DND-41 (cell line): ENCODE results near the gene ELAVL2.

Experiments
- ATAC-seq: fragments of 200-7000 bp; cut with Tn5 transposase; 3 replicates; pipeline ENCODE4 v1.9.1; 2021; ENCODE audit warnings: low read depth; ENCODE audit not compliant: insufficient read depth
- DNase-seq: peaks from one replicate; pipeline ENCODE4 v3.0.0-alpha.2; 2020
- H2AFZ ChIP-seq: 2 replicates; pipeline ENCODE4 v1.6.0; 2012; ENCODE audit warnings: low read depth, low read length
- H3K27ac ChIP-seq: 2 replicates; pipeline ENCODE4 v1.5.1; 2012; ENCODE audit warnings: low read length, inconsistent platforms
- H3K27me3 ChIP-seq: fragments of 200-600 bp; sonication (generic); 2 replicates; pipeline ENCODE4 v1.6.0; 2012; ENCODE audit warnings: low read length, mild to moderate bottlenecking, inconsistent platforms; ENCODE audit not compliant: insufficient read depth, poor library complexity
- H3K36me3 ChIP-seq: 2 replicates; pipeline ENCODE4 v1.5.1; 2012; ENCODE audit warnings: low read length, inconsistent platforms; ENCODE audit not compliant: insufficient read depth
- H3K4me1 ChIP-seq: 2 replicates; pipeline ENCODE4 v1.5.1; 2012; ENCODE audit warnings: mild to moderate bottlenecking, low read length; ENCODE audit not compliant: insufficient read depth
- H3K4me2 ChIP-seq: 2 replicates; pipeline ENCODE4 v1.6.0; 2012; ENCODE audit warnings: mild to moderate bottlenecking, moderate library complexity, low read length, inconsistent platforms; ENCODE audit not compliant: insufficient read depth
- H3K4me3 ChIP-seq, 2 experiments: fragments of 200-600 bp in 1 of 2; shearing (Covaris generic) in 1 of 2; 2 replicates each; pipeline ENCODE4 v1.5.1; 2012 to 2016; ENCODE audit warnings: inconsistent platforms in 2 of 2, low read length in 2 of 2, mild to moderate bottlenecking in 2 of 2, low read depth in 1 of 2, moderate library complexity in 1 of 2
- H3K79me2 ChIP-seq: 2 replicates; pipeline ENCODE4 v1.6.0; 2012; ENCODE audit warnings: low read length, inconsistent platforms; ENCODE audit not compliant: insufficient read depth
- H3K9ac ChIP-seq: 2 replicates; pipeline ENCODE4 v1.6.0; 2012; ENCODE audit warnings: low read depth, mild to moderate bottlenecking, inconsistent platforms, low read length, moderate library complexity
- H3K9me3 ChIP-seq: 2 replicates; pipeline ENCODE4 v1.5.1; 2012; ENCODE audit warnings: low read length, moderate library complexity, mild to moderate bottlenecking, inconsistent platforms; ENCODE audit not compliant: insufficient read depth, severe bottlenecking
- H4K20me1 ChIP-seq: 2 replicates; pipeline ENCODE4 v1.6.0; 2012; ENCODE audit warnings: low read length; ENCODE audit not compliant: insufficient read depth
- EZH2 ChIP-seq: IDR thresholded peaks from 3 replicates; pipeline ENCODE4 v1.6.1; 2012; ENCODE audit warnings: borderline replicate concordance, low read depth, mild to moderate bottlenecking, moderate library complexity, low read length, inconsistent platforms; ENCODE audit not compliant: severe bottlenecking
- TF ChIP-seq, protein P1 (sequence below): IDR thresholded peaks from 2 replicates; pipeline ENCODE4 v1.5.1; 2012; ENCODE audit warnings: borderline replicate concordance, low read length, moderate library complexity, mild to moderate bottlenecking; ENCODE audit not compliant: poor library complexity, severe bottlenecking; ENCODE audit errors: extremely low read depth

Gene ELAVL2

DNA sequence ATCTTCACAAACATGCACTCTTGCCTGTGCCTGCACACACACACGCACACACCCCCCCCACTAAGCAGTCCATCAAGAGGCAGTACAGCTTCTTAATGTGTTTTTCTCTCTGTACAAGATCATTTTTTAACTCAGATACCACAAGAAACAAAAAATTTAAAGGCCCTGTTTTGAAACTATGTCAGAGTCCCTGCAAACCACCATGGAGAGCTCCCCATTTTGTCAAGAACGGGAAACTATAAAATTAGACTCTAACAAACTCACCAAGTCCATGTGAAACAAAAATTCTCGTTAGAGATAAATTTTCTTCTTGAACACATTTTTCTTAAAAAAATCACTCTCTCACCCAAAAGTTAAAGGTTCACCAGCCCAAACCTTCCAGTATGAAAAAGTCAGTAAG lies 86.3 kb downstream of the ELAVL2 start:
- Histone ChIP-seq H3K79me2 (no peaks in the 10 kb centered on the region), H2AFZ (no peak overlapping the region), H3K27ac (no peak overlapping the region), H3K4me3 (no peak overlapping the region), H3K4me1 (no peaks in the 10 kb centered on the region), H3K9ac (no peak overlapping the region), H3K36me3 (no peaks in the 10 kb centered on the region), H3K4me2 (no peak overlapping the region), H4K20me1 (no peaks in the 10 kb centered on the region), H3K9me3 (no peaks in the 10 kb centered on the region), H3K27me3 (no peaks in the 10 kb centered on the region)
- TF ChIP-seq, protein P1, sequence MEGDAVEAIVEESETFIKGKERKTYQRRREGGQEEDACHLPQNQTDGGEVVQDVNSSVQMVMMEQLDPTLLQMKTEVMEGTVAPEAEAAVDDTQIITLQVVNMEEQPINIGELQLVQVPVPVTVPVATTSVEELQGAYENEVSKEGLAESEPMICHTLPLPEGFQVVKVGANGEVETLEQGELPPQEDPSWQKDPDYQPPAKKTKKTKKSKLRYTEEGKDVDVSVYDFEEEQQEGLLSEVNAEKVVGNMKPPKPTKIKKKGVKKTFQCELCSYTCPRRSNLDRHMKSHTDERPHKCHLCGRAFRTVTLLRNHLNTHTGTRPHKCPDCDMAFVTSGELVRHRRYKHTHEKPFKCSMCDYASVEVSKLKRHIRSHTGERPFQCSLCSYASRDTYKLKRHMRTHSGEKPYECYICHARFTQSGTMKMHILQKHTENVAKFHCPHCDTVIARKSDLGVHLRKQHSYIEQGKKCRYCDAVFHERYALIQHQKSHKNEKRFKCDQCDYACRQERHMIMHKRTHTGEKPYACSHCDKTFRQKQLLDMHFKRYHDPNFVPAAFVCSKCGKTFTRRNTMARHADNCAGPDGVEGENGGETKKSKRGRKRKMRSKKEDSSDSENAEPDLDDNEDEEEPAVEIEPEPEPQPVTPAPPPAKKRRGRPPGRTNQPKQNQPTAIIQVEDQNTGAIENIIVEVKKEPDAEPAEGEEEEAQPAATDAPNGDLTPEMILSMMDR, result no peak
- no peak for TF ChIP-seq EZH2
- no peak for DNase-seq
- no peak for ATAC-seq

DNA sequence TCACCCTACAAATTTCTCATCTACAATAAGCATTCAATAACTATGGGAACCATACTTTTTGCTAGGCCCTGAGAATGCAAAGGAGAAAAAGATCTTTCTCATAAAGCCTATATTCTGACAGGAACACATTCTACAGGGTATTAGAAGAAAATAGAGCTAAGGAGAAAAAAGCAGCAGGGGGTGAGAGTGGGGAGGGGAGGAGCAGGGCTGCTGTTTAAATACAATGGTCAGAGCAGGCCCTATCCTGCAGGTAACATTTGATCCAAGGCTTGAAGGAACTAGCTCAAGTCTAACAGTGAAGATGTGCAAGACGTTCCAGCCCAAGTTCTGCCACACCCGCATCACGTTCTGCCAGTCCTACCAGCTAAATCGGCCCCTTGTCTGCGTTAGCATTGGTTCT lies 89.7 kb downstream of the ELAVL2 start:
- Histone ChIP-seq H3K36me3 (no peaks in the 10 kb centered on the region), H3K9me3 (no peaks in the 10 kb centered on the region), H4K20me1 (no peaks in the 10 kb centered on the region), H3K4me2 (no peak overlapping the region), H3K27me3 (no peaks in the 10 kb centered on the region), H3K4me3 (no peak overlapping the region), H3K9ac (no peak overlapping the region), H2AFZ (no peak overlapping the region), H3K79me2 (no peaks in the 10 kb centered on the region), H3K27ac (no peak overlapping the region), H3K4me1 (no peaks in the 10 kb centered on the region)
- ATAC-seq (no peak), DNase-seq (no peak)
- TF ChIP-seq EZH2, result no peak
- TF ChIP-seq, protein P1, result no peak

DNA sequence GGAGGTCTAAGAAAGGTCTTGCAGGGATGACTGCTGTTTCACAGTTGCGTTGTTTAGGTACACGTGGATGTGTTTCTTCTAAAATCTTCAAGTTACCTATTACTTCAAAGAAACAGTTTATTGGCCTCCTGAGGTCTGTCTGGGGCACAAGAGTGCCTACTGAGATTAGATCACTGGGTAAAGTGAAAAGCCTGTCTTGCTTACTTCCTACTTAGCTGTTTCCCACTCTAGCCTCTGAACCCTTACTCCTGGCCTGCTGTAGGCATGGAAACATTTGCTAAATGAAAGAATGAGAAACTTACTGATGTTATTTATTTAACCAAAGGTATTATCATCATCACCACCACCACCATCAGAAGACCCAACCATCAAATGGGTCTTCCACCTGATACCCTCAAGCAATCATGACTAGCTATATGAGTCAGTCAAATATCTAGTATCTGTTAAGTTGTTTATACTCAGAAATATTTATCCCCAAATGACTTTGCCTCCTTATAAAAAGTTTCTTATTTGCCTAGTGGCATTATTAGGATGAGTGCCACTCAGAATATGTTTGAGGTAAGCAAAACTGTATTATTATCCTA lies 92.5 kb downstream of the ELAVL2 start:
- Histone ChIP-seq H3K9me3 (no peaks in the 10 kb centered on the region), H3K27ac (no peak overlapping the region), H3K4me3 (no peak overlapping the region), H3K27me3 (no peaks in the 10 kb centered on the region), H3K4me1 (no peaks in the 10 kb centered on the region), H3K36me3 (no peaks in the 10 kb centered on the region), H3K4me2 (no peak overlapping the region), H4K20me1 (no peaks in the 10 kb centered on the region), H3K9ac (no peak overlapping the region), H2AFZ (no peak overlapping the region), H3K79me2 (no peaks in the 10 kb centered on the region)
- DNase-seq, result no peak
- no peak for ATAC-seq
- TF ChIP-seq EZH2, result no peak
- TF ChIP-seq, protein P1, result no peak

DNA sequence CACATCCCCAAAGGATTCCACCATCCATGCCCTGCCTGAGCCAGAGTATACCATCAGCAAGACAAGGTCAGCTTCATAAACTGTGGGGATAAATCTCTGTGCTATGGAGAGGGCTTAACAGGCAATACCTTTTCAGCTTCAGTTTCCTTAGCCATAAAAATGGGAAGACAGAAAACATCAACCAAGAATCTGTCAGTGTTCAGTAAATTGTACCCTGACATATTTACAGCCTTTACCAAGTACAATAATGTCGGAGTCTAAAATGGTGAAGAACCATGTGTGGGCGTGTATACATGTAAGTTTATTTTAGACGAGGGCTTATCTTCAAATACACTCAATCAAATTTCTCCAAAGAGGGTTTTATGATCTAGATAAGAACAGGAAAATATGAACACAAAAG lies 94.7 kb downstream of the ELAVL2 start:
- Histone ChIP-seq H3K4me3 (no peak overlapping the region), H3K4me2 (no peak overlapping the region), H3K9ac (no peak overlapping the region), H2AFZ (no peak overlapping the region), H4K20me1 (no peaks in the 10 kb centered on the region), H3K4me1 (no peaks in the 10 kb centered on the region), H3K27me3 (no peaks in the 10 kb centered on the region), H3K27ac (no peak overlapping the region), H3K79me2 (no peaks in the 10 kb centered on the region), H3K36me3 (no peaks in the 10 kb centered on the region), H3K9me3 (no peaks in the 10 kb centered on the region)
- ATAC-seq, result no peak
- TF ChIP-seq, protein P1, result no peak
- TF ChIP-seq EZH2, result no peak
- no peak for DNase-seq
